Skin of body (tissue), 2 donors: ENCODE data around the gene CCDC87. TPM values are rescaled to one million over a fixed set of nuclear protein-coding genes. Genes with fewer than 3 reads are reported as not detected.
"Not testable (repeated sequence)": the region's sequence is repeated elsewhere in the genome, so short reads cannot be mapped to it uniquely, and the experiment has no call there.

Experiments
- DNase-seq: peaks from one replicate; lab custom pipeline; 2025; lab: John Stamatoyannopoulos, UW
- total RNA-seq: library from RNA; depleted of rRNA; stranded (reverse); fragments of >200 nt; gene quantifications from one replicate; pipeline ENCODE4 v1.2.3, GENCODE V29; 2014

CCDC87 gene, protein sequence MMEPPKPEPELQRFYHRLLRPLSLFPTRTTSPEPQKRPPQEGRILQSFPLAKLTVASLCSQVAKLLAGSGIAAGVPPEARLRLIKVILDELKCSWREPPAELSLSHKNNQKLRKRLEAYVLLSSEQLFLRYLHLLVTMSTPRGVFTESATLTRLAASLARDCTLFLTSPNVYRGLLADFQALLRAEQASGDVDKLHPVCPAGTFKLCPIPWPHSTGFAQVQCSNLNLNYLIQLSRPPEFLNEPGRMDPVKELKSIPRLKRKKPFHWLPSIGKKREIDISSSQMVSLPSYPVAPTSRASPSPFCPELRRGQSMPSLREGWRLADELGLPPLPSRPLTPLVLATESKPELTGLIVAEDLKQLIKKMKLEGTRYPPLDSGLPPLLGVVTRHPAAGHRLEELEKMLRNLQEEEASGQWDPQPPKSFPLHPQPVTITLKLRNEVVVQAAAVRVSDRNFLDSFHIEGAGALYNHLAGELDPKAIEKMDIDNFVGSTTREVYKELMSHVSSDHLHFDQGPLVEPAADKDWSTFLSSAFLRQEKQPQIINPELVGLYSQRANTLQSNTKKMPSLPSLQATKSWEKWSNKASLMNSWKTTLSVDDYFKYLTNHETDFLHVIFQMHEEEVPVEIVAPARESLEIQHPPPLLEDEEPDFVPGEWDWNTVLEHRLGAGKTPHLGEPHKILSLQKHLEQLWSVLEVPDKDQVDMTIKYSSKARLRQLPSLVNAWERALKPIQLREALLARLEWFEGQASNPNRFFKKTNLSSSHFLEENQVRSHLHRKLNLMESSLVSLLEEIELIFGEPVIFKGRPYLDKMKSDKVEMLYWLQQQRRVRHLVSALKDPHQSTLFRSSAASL
- total RNA-seq, result 0.10 TPM

DNA sequence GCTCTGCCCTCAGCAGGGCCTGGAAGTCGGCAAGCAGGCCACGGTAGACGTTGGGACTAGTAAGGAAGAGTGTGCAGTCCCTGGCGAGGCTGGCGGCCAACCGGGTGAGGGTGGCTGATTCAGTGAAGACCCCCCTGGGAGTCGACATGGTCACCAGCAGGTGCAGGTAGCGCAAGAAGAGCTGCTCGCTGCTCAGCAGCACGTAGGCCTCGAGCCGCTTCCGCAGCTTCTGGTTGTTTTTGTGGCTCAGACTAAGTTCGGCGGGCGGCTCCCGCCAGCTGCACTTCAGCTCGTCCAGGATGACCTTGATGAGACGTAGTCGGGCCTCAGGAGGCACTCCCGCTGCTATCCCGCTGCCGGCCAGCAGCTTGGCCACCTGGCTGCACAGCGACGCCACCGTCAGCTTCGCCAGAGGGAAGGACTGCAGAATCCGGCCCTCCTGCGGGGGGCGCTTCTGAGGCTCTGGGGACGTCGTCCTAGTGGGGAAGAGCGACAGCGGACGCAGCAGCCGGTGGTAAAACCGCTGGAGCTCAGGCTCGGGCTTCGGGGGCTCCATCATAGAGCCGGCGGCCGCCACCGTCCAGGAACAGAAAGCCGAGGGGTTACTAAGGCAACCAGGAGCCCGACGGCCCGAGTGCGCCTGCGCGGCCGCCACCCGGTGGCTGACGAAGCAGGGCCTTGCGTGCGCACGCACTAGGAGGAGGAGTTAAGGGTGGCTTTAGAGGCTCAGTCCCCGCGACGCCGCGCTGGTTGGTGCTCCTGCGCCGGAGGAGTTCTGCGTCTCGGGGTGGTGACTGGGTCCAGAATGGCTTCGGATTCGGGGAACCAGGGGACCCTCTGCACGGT, at the start of gene CCDC87, which contains the start of gene CCS:
CCDC87 (minus strand) TSS at position 607 of the 846 bp plus-strand sequence; CDS start at position 559, 48 bp downstream.
CCS (plus strand) TSS at position 729 of the 846 bp plus-strand sequence; CDS start at position 806, 77 bp downstream.
- peak; percentile 91 for DNase-seq

DNA sequence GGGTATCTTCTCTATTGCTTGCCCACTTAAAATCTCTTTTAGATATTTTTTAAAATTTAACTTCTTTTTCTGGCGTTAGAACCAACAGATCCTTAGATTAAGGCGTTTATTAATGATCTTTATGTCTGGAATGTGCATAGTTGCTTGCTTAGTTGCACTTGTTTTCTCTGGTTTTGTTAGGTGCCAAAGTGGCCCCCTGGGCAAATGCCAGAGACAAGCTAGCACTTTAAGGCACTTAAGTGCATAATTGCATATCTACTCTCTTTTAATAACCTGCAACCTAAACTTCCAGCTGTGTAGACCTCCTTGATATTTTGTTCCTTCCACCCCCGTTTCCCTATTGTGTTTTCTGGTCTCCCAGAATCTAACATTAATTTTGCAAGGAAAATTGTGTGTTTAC, 49.0 kb upstream of the CCDC87 start:
- no peak for DNase-seq

DNA sequence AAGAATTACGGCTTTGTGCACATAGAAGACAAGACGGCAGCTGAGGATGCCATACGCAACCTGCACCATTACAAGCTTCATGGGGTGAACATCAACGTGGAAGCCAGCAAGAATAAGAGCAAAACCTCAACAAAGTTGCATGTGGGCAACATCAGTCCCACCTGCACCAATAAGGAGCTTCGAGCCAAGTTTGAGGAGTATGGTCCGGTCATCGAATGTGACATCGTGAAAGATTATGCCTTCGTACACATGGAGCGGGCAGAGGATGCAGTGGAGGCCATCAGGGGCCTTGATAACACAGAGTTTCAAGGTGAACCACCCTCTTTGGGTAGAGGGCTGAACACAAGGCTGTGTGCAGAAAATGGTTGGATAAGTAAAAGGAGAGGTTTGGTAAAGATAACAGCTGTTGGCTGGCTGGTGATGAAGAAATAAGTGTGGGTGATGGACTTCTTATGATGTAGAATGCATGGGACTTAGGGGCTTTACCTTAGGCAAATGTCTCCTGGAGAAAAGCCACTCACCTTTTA, 47.0 kb upstream of the CCDC87 start:
- DNase-seq, result not testable (repeated sequence)

DNA sequence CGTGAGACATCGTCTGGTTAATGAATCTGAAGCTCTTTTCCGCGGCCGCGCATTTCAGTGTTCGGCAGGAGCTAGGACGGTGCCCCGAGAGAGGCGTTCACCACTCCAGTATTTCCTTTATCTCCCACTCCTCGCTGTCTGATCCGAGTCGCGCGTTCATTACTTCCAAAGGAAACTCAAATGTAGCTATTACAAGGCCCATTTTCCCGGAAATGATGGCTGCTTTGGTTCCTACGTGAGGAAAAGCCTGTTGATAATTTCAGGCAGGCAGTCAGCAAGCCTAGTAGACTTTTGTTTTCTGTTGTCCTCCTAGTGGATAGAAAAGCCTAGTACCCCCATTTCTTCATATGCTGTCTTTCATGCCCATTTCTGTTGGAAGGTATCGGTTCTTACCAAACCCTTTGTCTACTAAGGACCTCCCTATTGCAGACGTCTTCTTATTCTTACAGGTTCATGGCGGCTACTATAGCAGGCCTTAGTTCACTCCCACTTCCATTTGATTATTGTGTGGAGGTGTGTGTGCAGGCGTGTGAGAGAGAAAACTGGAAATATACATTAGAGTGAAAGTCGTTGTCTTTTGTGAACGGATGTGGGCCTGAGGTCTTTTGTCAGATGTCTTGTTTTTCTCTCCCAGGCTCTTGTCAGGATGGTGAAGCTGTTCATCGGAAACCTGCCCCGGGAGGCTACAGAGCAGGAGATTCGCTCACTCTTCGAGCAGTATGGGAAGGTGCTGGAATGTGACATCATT, 46.4 kb upstream of the CCDC87 start:
- DNase-seq, result peak; percentile 51

- DNase-seq, result peak; percentile 100
Measured at GRCh38 chr11:66638177-66639065, 45.6 kb upstream of the CCDC87 start, which contains the start of gene RBM4. RBM4 (plus strand) TSS chr11:66638703; CDS start chr11:66639712, 1,009 bp downstream.

- no peak for DNase-seq
Measured at GRCh38 chr11:66637557-66638176, 44.8 kb upstream of the CCDC87 start.

GRCh38 chr11:66636411-66636810, 43.5 kb upstream of the CCDC87 start:
- DNase-seq, result no peak

DNA sequence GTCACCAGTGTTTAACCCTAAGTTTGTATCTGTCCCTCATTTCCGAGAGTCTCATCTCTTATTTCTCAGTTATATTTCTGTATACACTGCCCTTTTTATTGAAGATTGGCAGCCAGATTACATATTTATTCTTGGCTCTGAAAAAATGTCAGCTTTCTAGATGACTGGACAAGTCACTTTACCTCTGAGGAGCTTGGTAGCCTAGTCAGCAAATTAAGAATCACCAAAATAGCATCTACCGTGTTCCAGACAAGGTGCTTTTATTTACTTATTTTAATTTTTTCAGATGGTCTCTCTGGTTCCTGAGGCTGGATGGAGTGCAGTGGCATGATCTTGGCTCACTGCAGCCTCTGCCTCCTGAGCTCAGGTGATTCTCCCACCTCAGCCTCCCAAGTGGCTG, 40.1 kb upstream of the CCDC87 start:
- DNase-seq, result no peak

- no peak for DNase-seq
Measured at GRCh38 chr11:66631883-66632282, 39.0 kb upstream of the CCDC87 start.

- no peak for DNase-seq
Measured at GRCh38 chr11:66629356-66629755, 36.5 kb upstream of the CCDC87 start.

- no peak for DNase-seq
Measured at GRCh38 chr11:66628061-66628603, 35.3 kb upstream of the CCDC87 start.

- no peak for DNase-seq
Measured at GRCh38 chr11:66626926-66627325, 34.1 kb upstream of the CCDC87 start.

GRCh38 chr11:66626382-66626781, 33.5 kb upstream of the CCDC87 start:
- no peak for DNase-seq

- no peak for DNase-seq
Measured at GRCh38 chr11:66625752-66626149, 32.9 kb upstream of the CCDC87 start.

- no peak for DNase-seq
Measured at GRCh38 chr11:66625041-66625751, 32.3 kb upstream of the CCDC87 start.

DNA sequence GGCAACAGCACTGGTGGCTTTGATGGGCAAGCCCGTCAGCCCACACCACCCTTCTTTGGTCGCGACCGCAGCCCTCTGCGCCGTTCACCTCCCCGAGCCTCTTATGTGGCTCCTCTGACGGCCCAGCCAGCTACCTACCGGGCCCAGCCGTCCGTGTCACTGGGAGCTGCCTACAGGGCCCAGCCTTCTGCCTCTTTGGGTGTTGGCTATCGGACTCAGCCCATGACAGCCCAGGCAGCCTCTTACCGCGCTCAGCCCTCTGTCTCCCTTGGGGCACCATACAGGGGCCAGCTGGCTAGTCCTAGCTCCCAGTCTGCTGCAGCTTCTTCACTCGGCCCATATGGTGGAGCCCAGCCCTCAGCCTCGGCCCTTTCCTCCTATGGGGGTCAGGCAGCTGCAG, 31.6 kb upstream of the CCDC87 start:
- DNase-seq, result no peak

GRCh38 chr11:66619080-66619554, 26.3 kb upstream of the CCDC87 start:
- no peak for DNase-seq
